ENCODE measurements around the gene SLC25A43.
"Not testable (repeated sequence)": the region's sequence is repeated elsewhere in the genome, so short reads cannot be mapped to it uniquely, and the experiment has no call there.

Gene SLC25A43

GRCh38 chrX:119421016-119421705 is 22.0 kb downstream of the SLC25A43 start:
- TF ChIP-seq SPI1 (IDR thresholded peaks at IDR 0.05; ENCODE audit: low read depth, low read length): no peak
- no peak for TF ChIP-seq POU2F2 (IDR thresholded peaks at IDR 0.05; ENCODE audit: low read depth, low read length)
- TF ChIP-seq POLR2AphosphoS5 (IDR thresholded peaks at IDR 0.05; ENCODE audit: low read depth, low read length): no peak
- TF ChIP-seq PAX5 (IDR thresholded peaks at IDR 0.05; ENCODE audit: insufficient read depth, low read length, severe bottlenecking): no peak
- no peak for TF ChIP-seq TAF1 (IDR thresholded peaks at IDR 0.05; ENCODE audit: low read depth, low read length)
- TF ChIP-seq POLR2A (IDR thresholded peaks at IDR 0.05; ENCODE audit: low read depth, low read length): no peak
- no peak for DNase-seq (ENCODE audit: insufficient read length, low spot score)
- no peak for FAIRE-seq

DNA sequence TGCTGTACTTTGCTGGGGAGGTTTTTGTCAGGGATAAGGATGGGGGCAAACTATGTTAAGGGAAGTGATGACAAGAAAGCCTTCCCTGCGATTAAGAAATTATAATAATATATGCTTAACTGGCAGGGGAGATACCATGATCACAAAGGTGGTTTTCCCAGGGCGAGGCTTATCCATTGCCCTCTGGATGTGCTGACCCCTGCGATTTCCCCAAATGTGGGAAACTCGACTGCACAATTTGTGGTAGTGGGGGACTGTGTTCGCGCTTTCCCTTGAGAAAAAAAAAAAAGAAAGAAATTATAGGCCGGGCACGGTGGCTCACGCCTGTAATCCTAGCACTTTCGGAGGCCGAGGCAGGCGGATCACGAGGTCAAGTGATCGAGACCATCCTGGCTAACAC is 24.5 kb downstream of the SLC25A43 start:
- FAIRE-seq (no peak), DNase-seq (ENCODE audit: insufficient read length, low spot score) (no peak)
- no peak for TF ChIP-seq TAF1 (IDR thresholded peaks at IDR 0.05; ENCODE audit: low read depth, low read length)
- TF ChIP-seq POU2F2 (IDR thresholded peaks at IDR 0.05; ENCODE audit: low read depth, low read length): no peak
- no peak for TF ChIP-seq POLR2AphosphoS5 (IDR thresholded peaks at IDR 0.05; ENCODE audit: low read depth, low read length)
- TF ChIP-seq POLR2A (IDR thresholded peaks at IDR 0.05; ENCODE audit: low read depth, low read length): no peak
- TF ChIP-seq PAX5 (IDR thresholded peaks at IDR 0.05; ENCODE audit: insufficient read depth, low read length, severe bottlenecking): no peak
- no peak for TF ChIP-seq SPI1 (IDR thresholded peaks at IDR 0.05; ENCODE audit: low read depth, low read length)

DNA sequence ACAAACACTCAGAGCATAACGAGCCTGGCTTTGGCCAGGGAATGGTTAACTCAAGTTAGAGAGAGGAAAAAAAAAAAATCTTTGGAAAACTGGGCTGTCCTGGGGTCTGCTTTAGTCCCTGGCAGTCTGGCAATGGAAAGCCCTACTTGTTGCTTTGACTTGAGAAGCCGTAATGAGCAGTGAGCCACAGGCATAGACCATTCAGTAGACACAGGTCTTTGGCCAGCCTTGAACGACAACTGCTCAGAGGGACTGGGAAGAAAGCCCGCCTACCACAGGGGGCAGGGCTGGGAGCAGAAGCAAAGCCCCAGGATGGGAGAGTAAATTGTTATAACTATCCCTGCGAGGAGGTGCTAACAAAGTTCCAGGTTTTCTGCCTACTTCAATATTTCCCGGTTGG is 25.9 kb downstream of the SLC25A43 start:
- DNase-seq (ENCODE audit: insufficient read length, low spot score) (no peak), FAIRE-seq (no peak)
- no peak for TF ChIP-seq PAX5 (IDR thresholded peaks at IDR 0.05; ENCODE audit: insufficient read depth, low read length, severe bottlenecking)
- TF ChIP-seq SPI1 (IDR thresholded peaks at IDR 0.05; ENCODE audit: low read depth, low read length): no peak
- TF ChIP-seq TAF1 (IDR thresholded peaks at IDR 0.05; ENCODE audit: low read depth, low read length): no peak
- no peak for TF ChIP-seq POLR2A (IDR thresholded peaks at IDR 0.05; ENCODE audit: low read depth, low read length)
- no peak for TF ChIP-seq POLR2AphosphoS5 (IDR thresholded peaks at IDR 0.05; ENCODE audit: low read depth, low read length)
- TF ChIP-seq POU2F2 (IDR thresholded peaks at IDR 0.05; ENCODE audit: low read depth, low read length): no peak

- no peak for TF ChIP-seq PAX5 (IDR thresholded peaks at IDR 0.05; ENCODE audit: insufficient read depth, low read length, severe bottlenecking)
- TF ChIP-seq POLR2A (IDR thresholded peaks at IDR 0.05; ENCODE audit: low read depth, low read length): no peak
- TF ChIP-seq POLR2AphosphoS5 (IDR thresholded peaks at IDR 0.05; ENCODE audit: low read depth, low read length): no peak
- no peak for TF ChIP-seq POU2F2 (IDR thresholded peaks at IDR 0.05; ENCODE audit: low read depth, low read length)
- no peak for TF ChIP-seq TAF1 (IDR thresholded peaks at IDR 0.05; ENCODE audit: low read depth, low read length)
- TF ChIP-seq SPI1 (IDR thresholded peaks at IDR 0.05; ENCODE audit: low read depth, low read length): no peak
- DNase-seq (ENCODE audit: insufficient read length, low spot score) (peak; percentile 26), FAIRE-seq (peak; percentile 87)
These were observed 28.1 kb downstream of the SLC25A43 start for GRCh38 chrX:119427024-119427794.

DNA sequence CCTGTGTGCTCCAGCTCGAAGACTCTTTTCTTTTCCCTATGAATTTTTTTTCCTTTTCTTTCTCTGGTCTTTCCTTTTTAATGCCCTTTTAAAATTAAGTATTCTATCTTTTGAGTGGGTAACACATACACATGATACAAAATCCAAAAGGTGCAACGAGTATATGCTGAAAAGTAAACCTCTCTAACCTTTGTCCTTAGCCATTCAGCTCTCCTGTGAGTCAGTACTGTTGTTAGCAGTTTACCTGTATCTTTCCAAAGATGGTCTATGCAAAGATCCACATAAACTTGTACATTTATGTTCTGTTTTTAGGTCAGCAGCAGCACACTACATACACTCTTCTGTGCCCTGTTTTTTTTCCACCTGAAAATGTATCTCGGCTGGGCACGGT is 28.7 kb downstream of the SLC25A43 start:
- DNase-seq (ENCODE audit: insufficient read length, low spot score) (no peak), FAIRE-seq (peak; percentile 48)
- TF ChIP-seq POU2F2 (IDR thresholded peaks at IDR 0.05; ENCODE audit: low read depth, low read length) (no peak), TAF1 (IDR thresholded peaks at IDR 0.05; ENCODE audit: low read depth, low read length) (no peak), SPI1 (IDR thresholded peaks at IDR 0.05; ENCODE audit: low read depth, low read length) (no peak), POLR2AphosphoS5 (IDR thresholded peaks at IDR 0.05; ENCODE audit: low read depth, low read length) (no peak), PAX5 (IDR thresholded peaks at IDR 0.05; ENCODE audit: insufficient read depth, low read length, severe bottlenecking) (no peak), POLR2A (IDR thresholded peaks at IDR 0.05; ENCODE audit: low read depth, low read length) (no peak)

- DNase-seq (ENCODE audit: insufficient read length, low spot score) (no peak), FAIRE-seq (no peak)
- no peak for TF ChIP-seq POU2F2 (IDR thresholded peaks at IDR 0.05; ENCODE audit: low read depth, low read length)
- TF ChIP-seq POLR2A (IDR thresholded peaks at IDR 0.05; ENCODE audit: low read depth, low read length): no peak
- TF ChIP-seq TAF1 (IDR thresholded peaks at IDR 0.05; ENCODE audit: low read depth, low read length): no peak
- no peak for TF ChIP-seq POLR2AphosphoS5 (IDR thresholded peaks at IDR 0.05; ENCODE audit: low read depth, low read length)
- no peak for TF ChIP-seq PAX5 (IDR thresholded peaks at IDR 0.05; ENCODE audit: insufficient read depth, low read length, severe bottlenecking)
- TF ChIP-seq SPI1 (IDR thresholded peaks at IDR 0.05; ENCODE audit: low read depth, low read length): no peak
These were observed 30.3 kb downstream of the SLC25A43 start for GRCh38 chrX:119429471-119429870.

DNA sequence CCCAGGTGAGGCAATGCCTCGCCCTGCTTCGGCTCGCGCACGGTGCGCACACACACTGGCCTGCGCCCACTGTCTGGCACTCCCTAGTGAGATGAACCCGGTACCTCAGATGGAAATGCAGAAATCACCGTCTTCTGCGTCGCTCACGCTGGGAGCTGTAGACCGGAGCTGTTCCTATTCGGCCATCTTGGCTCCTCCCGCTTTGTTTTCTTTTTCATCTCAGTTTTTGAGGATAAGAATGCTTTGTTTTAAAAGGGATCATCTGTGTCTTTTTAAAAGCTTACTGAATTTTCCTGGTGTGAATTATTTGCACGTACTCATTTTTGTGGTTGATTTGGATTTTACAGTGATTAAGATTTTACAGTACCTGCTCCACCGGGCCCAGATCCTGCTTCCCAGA is 42.2 kb downstream of the SLC25A43 start:
- DNase-seq (ENCODE audit: insufficient read length, low spot score); FAIRE-seq: not testable (repeated sequence)

GRCh38 chrX:119442286-119442685 is 43.1 kb downstream of the SLC25A43 start:
- no peak for DNase-seq (ENCODE audit: insufficient read length, low spot score)
- FAIRE-seq: no peak
- TF ChIP-seq POLR2AphosphoS5 (IDR thresholded peaks at IDR 0.05; ENCODE audit: low read depth, low read length) (no peak), TAF1 (IDR thresholded peaks at IDR 0.05; ENCODE audit: low read depth, low read length) (no peak)

GRCh38 chrX:119453202-119453601 is 54.1 kb downstream of the SLC25A43 start:
- FAIRE-seq: no peak
- no peak for DNase-seq (ENCODE audit: insufficient read length, low spot score)
- no peak for TF ChIP-seq POLR2AphosphoS5 (IDR thresholded peaks at IDR 0.05; ENCODE audit: low read depth, low read length)
- no peak for TF ChIP-seq POLR2A (IDR thresholded peaks at IDR 0.05; ENCODE audit: low read depth, low read length)
- TF ChIP-seq SPI1 (IDR thresholded peaks at IDR 0.05; ENCODE audit: low read depth, low read length): no peak
- TF ChIP-seq TAF1 (IDR thresholded peaks at IDR 0.05; ENCODE audit: low read depth, low read length): no peak
- TF ChIP-seq PAX5 (IDR thresholded peaks at IDR 0.05; ENCODE audit: insufficient read depth, low read length, severe bottlenecking): no peak
- no peak for TF ChIP-seq POU2F2 (IDR thresholded peaks at IDR 0.05; ENCODE audit: low read depth, low read length)

DNA sequence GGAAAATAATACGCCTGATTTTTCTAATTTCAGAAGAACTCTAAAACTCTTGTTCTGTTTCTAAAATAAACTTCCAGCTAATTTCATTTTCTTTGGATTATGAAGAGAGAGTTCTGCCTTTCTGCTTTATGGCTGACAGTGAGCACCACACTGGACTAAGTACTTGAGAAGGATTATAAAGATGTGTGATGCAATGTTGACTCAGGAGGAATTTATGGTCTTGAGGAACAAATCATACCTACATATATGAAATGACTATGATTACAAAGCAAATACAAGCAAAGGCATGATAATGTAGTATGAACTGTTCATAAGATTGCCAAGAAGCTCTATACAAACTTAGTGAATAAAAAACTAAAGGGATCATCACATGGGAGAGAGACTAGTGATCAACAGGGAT is 56.1 kb downstream of the SLC25A43 start:
- TF ChIP-seq POLR2AphosphoS5 (IDR thresholded peaks at IDR 0.05; ENCODE audit: low read depth, low read length): no peak
- TF ChIP-seq PAX5 (IDR thresholded peaks at IDR 0.05; ENCODE audit: insufficient read depth, low read length, severe bottlenecking): no peak
- TF ChIP-seq TAF1 (IDR thresholded peaks at IDR 0.05; ENCODE audit: low read depth, low read length): no peak
- no peak for TF ChIP-seq POU2F2 (IDR thresholded peaks at IDR 0.05; ENCODE audit: low read depth, low read length)
- TF ChIP-seq SPI1 (IDR thresholded peaks at IDR 0.05; ENCODE audit: low read depth, low read length): no peak
- TF ChIP-seq POLR2A (IDR thresholded peaks at IDR 0.05; ENCODE audit: low read depth, low read length): no peak
- DNase-seq (ENCODE audit: insufficient read length, low spot score): no peak
- FAIRE-seq: no peak
